Activated effector memory CD4-positive, alpha-beta T cell treated with Interleukin-2 at 50 U/mL for 16 hours (primary cell): ENCODE data around the gene XIRP2.
"Not testable (repeated sequence)": the region's sequence is repeated elsewhere in the genome, so short reads cannot be mapped to it uniquely, and the experiment has no call there.

ENCODE experiments used
- DNase-seq: peaks from one replicate; pipeline ENCODE4 v3.0.0-alpha.2; 2020

XIRP2 gene

DNA sequence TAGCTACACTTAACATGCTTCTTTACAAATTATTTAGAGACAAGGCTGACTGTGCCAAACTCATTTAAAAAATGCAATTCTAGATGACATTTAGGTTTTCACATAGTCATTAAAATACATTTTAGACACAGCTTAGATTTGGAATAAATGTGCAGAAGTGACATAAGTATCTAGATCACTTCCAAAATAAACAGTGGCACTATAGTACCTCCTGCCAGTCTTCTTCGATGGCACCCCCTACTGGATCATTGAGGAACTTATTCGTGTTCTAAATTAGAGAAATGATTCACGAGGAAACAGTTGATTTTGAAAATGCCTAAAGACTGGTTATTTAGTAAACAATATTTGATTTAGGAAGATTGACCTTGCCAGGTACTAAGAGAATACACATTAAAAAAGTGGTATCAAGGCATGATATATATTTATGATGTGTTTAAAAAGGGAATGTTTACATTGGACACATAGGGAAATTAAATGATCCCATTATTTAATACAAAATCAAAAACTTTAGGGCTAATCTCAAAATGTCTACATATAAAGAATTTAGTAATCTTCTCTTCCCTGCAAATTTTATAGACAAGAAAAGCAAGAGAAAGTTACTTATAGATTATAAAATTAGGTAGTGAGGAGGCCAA, 323.9 kb downstream of the XIRP2 start:
- DNase-seq: no peak

DNA sequence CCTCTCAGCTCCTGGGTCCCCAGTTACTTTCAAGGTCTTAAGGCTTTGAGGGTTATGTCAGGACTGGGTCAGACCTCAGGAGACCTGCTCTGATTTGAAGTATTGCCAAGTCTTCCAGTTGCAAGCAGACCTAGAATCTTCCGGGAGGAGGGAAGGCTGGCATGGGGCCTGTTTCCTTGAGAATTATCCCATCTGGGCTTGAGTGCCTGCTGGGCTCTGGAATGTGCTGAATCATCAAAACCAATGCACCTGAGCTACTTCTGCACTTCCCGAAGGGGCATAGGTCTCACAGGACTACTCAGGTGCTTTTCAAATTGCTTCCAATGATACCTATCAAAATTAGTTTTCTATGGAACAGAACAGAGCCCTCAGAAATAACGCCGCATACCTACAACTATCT, 327.3 kb downstream of the XIRP2 start:
- DNase-seq: no peak

DNA sequence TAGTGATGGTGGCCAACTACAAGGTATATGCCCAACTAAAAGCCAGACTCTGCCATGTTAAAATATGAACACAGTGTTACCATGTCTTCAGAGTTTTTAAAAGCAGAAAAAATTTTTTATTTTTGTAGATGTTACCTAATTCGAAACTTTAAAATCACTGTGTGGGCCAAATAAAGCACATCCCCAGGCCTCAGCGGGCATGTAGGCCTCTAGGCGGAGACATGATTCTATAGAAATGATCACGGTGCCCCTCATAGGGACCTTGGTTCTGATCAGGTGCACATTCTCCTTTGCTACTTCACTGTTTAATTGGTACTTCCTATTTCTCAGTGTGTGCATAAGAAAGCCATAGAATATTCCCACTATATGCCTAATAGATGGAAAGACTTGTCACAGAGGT, 349.2 kb downstream of the XIRP2 start:
- DNase-seq: no peak

DNA sequence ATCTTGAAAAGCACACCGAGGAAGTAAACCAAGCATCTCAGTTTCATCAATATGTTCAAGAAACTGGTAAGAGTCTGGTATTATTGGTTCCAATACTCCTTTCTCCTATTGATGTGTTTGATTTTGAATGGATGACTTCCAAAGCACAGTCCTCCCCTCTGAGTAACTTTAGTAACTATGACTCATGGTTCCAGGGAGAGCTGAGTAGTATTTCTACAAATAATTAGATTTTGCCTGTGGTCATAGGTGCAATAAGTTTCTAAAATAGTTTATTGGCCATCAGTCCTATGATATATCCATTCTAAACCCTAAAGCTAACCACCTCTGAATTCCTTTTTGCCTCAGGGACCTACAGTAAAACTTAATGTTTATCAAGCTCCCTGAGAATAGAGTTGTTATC, 352.4 kb downstream of the XIRP2 start:
- no peak for DNase-seq

DNA sequence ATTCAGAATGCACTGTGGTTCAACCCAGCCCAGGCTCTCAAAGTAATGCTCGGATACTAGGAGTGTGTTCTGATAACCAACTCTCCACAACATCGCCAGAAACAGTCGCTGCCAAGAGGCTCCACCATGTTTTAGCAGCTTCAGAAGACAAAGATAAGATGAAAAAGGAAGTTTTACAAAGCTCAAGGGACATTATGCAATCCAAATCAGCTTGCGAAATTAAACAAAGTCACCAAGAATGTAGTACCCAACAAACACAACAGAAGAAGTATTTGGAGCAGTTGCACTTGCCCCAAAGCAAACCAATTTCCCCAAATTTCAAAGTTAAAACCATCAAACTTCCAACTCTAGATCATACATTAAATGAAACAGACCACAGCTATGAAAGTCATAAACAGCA, 360.9 kb downstream of the XIRP2 start:
- no peak for DNase-seq

DNA sequence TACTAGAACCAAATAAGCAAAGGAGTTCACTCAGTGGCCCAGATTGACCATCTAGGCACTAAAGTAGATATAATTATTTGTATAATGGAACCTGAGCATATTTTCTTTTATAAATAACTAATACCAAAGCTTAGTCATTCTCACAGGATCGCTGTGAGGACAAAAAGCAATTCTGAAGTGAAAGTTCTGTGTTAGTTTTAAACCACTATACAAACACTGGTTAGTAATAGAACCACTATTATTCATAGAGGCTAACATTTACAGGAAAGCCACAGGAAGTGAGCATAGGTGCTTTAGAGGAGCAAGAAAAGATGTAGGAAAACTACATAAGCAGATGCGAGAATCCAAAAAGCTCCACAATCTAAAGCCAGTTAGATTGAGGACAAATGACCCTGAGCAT, 364.7 kb downstream of the XIRP2 start:
- DNase-seq: no peak

DNA sequence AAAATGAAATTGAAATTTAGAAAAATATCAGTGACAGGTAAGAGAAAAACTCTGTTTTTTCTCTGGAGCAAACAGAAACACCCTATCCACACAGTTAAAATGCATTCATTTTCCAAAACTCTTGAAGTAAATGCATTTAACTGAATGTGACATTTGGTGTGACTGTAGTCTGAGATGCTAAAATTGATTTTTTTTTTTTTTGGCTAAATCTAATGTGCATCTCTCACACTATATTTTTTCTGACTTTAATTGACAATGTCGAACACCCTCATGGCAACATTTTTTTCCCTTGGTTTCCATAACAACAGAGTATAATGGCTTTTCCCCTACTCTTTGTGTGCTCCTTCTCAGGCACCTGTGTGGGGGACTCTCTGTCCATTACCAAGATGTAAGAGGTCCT, 366.4 kb downstream of the XIRP2 start:
- DNase-seq: no peak

DNA sequence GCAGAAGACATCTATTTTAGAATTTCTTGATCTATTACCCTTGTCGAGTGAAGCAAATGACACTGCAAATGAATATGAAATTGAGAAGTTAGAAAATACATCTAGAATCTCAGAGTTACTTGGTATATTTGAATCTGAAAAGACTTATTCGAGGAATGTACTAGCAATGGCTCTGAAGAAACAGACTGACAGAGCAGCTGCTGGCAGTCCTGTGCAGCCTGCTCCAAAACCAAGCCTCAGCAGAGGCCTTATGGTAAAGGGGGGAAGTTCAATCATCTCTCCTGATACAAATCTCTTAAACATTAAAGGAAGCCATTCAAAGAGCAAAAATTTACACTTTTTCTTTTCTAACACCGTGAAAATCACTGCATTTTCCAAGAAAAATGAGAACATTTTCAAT, 370.4 kb downstream of the XIRP2 start:
- no peak for DNase-seq

DNA sequence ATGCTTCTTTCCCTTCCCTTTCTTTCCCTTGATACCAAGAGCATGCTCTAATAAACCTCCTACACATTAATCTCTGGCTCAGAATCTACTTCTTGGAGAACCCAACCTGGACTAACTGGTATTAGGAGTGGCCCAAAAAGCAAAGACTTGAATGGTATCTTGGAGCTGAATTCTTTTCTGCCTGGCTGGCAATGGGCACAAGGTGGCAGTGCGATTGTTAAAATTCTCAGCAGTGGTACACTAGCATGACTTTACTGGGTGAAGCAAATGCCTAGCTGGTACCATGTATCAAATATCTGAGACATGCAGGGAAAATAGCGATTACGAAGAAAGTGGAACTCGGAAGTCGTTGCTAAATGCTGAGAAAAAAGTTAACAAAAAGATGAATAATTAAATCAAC, 376.1 kb downstream of the XIRP2 start:
- DNase-seq: no peak

DNA sequence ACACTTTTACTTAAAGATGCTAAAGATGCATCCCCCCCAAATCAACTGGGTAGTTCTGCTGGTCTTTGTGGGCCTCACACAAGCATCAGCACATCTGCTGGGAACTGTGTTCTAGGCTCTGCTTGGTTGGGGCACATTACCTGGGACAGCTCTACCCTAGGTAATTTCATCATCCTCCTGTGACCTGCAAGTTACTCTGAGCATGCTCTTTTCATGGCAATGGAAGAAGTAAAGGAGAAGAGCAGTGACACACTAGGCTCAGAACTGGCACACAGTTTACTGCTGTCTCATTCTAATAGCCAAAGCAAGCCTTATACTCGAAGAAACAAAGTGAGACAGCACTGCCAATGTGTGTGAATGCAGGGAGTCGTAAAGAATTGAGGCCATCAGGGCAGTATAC, 376.7 kb downstream of the XIRP2 start:
- DNase-seq: no peak

DNA sequence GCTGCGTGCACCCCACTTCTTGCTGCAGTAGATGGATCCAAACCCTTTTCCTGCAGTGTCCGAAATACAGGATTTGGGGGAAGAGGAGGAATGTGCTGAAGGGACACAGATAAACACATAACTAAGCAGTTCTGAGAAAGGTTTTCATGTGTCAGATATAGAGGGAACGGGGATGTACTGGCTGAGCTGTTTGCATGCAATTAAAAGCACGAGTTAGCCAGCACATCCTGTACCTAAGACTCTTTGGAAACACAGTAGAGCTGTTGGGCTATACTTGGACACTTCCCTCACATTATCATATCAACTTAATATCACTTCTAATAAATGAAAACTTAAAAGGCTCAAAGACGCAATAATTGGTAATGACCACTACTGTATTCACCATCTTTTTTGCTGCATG, 377.4 kb downstream of the XIRP2 start:
- no peak for DNase-seq

DNA sequence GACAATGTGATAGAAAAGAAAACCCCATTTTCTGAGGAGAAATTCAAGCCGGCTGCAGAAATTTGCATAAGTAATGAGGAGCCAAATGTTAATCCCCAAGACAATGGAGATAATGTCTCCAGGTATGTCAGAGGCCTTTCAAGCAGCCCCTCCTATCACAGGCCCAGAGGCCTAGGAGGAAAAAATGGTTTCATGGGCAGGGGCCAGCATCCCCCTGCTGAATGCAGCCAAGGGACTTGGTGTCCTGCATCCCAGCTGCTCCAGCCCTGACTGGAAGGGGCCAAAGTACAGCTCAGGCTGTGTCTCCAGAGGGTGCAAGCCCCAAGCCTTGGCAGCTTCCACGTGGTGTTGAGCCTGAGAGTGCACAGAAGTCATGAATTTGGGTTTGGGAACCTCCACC, 380.0 kb downstream of the XIRP2 start:
- not testable (repeated sequence) for DNase-seq

DNA sequence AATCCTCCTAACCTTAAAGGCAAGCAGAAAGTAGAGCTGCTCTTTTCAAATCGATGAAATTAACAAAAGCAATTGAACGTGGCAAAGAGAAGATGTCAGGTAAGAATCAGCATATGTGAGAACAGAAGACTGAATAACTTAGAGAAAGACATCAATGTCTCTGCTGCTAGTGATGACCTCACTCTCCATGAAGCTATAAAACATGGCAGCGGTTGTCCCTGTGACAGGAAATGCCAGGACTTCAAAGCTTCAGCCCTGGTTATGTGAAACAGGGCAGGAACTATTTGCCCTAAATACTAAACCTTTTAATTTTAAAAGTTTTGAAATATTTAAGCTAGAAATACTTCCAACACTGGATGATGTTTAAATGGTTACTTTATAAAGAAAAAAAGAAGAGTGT, 383.7 kb downstream of the XIRP2 start:
- no peak for DNase-seq

DNA sequence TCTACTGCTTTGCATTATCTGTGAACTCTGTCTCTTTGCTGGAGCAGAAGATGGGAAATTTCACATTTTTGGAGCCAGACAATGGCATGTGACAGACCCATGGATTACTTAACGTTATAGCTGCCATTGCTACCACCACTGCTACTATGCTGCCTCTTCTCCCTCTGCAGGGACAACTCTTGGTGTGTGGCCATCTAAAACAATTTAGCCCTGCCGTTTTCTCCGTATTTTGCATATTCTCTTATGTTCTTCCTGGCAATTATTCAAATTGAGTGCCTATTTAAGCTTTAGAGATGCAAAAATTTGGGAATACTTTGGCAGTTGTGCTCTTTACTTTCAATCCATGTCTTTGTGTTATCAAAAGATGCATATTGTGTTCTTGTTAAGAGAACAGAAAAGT, 386.8 kb downstream of the XIRP2 start:
- DNase-seq: no peak

DNA sequence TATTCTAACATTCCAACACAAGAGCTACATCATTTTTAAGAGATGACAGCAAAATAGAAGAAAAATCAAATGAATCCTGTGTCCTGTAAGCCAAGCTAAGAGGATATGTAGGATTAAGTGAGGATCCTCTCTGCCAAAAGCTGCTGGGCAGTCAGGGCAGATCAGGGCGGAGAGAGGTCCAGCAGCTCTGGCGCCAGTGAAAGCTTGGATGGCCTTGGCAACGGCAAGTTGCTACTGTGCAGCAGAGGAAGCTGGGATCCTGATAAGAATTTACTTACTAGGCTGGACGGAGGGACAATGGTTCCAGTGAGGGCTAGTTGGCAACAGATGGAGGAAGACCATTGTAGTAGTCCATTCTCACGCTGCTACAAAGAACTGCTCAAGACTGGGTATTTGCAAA, 391.5 kb downstream of the XIRP2 start:
- DNase-seq: no peak

DNA sequence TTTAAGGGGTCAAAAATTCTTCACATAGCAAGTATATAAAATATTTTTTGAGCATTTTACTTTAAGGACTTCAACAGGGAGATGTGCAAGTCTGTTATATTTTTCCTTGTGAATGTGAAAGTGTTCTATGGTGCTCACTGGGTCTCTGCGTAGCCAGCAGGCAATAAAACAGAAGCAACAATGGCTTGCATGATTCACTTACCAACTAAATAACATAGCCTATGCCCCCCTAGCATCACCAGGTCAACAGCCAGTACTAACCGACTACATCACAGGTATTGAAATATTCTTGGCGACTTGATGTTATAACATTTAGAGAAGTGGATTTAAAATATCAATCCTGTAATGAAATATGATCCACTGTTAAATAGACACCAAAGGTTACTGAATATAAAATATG, 398.9 kb downstream of the XIRP2 start:
- no peak for DNase-seq

DNA sequence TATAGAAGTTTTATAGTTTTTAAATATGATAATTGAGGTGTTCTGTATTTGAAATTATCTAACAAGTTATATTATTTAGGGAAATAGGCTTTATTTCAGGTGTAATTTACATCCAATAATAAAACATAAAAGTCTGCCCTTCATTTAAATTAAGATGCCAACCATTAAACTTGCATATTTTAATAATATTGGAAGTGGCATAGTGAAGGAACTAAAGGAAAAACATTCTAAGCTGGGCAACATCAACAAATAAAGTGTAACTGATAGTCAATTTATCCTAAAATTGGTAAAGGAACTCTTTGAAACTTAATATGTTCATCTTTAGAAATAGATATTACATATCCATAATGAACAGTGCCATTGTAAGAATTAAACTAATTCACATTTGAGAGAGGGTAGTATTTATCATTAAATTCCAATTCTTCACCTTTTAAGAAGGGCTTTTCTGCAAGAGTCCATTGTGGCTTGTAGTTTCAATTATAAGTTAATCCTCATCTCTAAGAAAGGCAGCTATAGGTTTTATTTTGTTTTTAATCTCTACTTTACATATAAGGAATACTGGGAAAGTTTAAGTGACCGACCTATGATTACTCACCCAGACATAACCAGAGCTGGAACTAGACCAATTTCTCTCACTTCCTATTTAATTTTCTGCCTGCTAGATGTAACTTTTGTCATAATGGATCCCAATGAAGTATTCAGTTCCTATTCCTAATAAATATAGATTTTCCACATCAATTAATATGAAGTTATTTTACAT, 401.6 kb downstream of the XIRP2 start:
- no peak for DNase-seq

DNA sequence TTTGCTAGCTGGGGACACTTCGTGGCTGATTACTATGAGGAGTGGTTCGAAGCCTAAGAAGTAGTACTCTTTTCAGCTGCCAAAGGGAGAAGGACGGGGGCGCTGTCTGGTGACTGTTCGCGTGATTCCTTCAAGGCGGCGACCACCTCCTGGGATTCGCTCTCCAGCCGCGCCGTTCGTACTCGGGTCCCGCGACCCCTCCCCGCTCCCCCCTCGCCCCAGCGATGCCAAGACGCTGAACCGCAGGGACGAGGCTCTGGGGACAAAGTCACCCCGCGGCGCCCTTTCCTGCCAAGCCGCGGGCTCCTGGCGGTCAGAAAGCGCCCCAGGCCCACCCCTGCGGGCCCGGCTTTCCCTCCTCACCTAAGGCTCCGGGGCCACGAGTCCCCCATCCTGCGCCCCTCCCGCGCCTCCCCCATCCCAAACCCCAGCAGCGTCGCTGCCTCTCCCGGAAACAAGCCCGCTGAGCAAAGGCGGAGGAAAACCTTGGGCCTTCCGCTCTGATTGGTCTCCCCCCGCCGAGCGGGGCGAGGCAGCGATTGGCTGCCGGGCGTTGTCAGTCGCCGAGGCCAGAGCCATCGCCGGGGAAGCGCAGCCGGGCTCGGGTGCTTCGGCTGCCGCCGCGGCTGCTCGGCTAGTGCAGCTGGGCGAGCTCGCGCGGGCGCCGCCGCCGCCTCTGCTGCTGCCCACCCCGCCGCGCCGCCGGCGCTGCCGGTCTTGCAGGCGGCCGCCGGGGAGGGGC, 404.3 kb downstream of the XIRP2 start, which contains the start of gene B3GALT1:
Gene B3GALT1, plus strand, starts transcription at position 572 of the 742 bp plus-strand sequence.
- DNase-seq: peak; percentile 2

DNA sequence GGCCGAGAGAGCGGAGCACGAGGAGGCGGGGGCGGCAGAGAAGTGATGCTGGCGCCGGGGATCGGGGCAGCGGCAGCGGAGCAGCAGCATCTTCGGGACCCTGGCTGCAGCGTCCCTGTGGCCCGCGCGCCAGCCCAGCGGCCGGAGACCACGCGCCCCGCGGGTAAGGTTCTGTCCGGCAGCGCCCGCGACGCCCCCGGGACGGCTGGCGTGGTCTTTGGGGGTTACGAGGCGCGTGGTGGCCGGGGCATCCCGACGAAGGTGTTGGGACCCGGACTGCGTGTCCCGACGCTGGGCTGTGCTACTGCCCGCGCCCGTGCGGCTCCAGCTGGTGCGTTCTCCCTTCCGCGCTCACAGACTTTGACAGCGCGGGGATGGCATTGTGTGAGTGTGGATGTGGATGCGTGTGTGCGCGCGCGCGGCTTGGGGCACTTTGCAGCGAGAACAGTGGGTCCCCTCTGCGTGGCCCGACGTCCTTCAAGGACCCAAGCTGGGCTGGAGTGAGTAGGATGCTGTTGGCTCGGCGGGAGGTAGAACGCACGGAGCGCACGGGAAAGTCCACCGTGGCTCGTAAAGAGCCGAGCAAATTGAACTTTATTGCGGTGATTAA, 405.0 kb downstream of the XIRP2 start:
- no peak for DNase-seq

DNA sequence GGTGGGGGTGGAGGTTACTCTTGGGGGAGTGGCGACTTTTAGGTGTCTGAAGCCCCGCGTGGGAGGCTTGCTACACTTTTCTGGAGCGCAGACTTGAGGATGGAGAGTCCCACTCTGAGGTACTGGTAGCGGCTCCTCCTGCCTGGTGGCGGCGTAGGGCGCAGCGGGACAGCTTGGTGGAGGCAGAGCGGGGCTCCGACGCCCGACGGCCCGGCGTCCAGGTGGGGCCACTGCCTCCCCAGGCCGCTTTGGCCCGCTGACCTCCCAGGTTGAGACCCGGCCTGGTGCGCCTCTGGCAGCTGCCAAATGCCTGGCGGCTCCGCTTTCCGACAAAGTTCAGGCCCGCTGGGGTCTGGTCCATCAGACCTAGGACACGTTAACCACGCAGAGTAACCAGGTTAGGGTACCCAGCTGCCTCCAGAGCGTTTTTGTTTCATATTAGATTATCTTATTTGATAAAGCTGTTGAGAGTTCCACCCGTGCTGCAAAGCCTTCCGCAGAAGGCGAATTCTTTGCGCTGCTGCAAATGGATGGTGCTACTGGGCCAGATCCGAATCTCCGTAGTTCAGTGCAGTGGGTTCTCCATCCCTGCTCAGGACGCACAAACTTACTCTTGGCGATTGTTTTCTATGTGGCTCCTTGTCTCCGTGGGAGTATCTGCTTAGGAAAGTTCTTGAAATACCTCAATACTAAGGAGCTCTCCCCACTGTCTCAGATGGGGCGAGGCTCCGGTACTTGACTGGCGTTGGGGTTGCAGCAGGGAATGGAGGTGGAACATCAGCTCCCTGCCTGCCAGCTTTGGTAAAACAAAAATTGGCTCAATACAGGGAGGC, 405.9 kb downstream of the XIRP2 start:
- DNase-seq: no peak

DNA sequence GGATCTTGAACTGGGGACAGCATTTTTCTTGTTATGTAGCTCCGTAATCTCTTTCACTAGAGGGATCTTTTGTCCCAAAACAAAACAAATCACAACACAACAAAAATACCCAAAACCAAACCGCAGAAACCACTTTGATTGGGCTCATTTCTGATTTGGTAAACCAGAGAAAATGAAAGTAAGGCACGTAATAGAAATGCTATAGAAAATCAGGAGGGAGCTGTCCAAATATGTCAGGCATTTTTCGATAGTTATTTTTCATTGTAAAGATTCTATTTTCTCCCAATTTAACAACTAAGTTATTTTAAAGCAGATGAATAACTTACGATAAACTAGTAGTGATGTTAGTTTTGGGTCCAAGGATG, 406.5 kb downstream of the XIRP2 start:
- no peak for DNase-seq

DNA sequence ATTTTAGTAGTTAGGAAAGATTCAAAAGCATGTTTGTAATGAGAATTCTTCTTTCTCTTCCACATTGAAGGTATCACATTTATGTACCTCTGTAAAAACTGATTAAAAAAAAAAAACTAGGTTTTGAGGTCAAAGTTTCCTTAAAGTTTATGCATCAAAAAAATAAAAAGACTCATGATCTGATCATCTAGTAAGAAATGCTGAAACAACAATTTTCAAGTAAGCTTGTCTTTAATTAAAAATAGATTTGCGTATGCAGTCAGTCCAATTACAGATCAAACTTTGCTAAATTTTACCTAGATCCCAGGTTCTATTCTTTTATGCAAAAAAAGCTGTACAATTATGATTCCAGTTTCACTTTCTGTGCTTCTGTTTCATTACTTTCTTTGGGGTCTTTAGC, 409.0 kb downstream of the XIRP2 start:
- DNase-seq: no peak

DNA sequence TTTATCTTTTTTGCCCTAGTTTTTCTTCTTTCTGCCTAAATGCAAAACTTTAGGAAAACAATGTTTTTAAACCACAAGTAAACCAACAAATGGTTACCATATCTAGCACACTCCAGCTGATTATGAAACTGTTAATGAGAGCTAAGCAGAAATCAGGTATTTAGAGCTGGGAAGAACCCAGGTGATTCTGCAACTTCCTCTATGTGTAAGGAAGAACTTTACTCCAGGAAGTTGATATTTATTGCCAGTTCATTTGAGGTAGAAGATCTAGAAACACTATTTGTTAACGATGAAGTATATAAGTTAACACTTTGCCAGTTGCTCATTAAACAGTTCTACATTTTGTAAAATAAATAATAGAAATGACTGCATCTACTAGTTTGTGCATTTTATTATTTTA, 409.7 kb downstream of the XIRP2 start:
- no peak for DNase-seq
